CD4-positive, alpha-beta T cell treated with Interleukin-15 for 4 hours (primary cell): ENCODE measurements around the gene BET1L.
"Not testable (repeated sequence)": the region's sequence is repeated elsewhere in the genome, so short reads cannot be mapped to it uniquely, and the experiment has no call there.

Source experiments
- DNase-seq: peaks from one replicate; pipeline ENCODE4 v3.0.0-alpha.2; 2020; ENCODE audit warnings: low spot score

BET1L gene, protein sequence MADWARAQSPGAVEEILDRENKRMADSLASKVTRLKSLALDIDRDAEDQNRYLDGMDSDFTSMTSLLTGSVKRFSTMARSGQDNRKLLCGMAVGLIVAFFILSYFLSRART

GRCh38 chr11:207208-207862 is at the start of gene BET1L, which contains the start of gene RIC8A:
Gene BET1L, minus strand, starts transcription at chr11:207399. Its CDS starts 78 bp downstream, at chr11:207321.
Gene RIC8A, plus strand, starts transcription at chr11:207708. Its CDS starts 1,147 bp downstream, at chr11:208855.
- peak; percentile 98 for DNase-seq

GRCh38 chr11:255816-256215 is 48.6 kb upstream of the BET1L start:
- DNase-seq, result no peak

GRCh38 chr11:255176-255575 is 48.0 kb upstream of the BET1L start:
- DNase-seq, result no peak

- DNase-seq, result no peak
Measured at GRCh38 chr11:253886-254270, 46.7 kb upstream of the BET1L start.

GRCh38 chr11:253160-253885 is 46.1 kb upstream of the BET1L start:
- DNase-seq, result no peak

DNA sequence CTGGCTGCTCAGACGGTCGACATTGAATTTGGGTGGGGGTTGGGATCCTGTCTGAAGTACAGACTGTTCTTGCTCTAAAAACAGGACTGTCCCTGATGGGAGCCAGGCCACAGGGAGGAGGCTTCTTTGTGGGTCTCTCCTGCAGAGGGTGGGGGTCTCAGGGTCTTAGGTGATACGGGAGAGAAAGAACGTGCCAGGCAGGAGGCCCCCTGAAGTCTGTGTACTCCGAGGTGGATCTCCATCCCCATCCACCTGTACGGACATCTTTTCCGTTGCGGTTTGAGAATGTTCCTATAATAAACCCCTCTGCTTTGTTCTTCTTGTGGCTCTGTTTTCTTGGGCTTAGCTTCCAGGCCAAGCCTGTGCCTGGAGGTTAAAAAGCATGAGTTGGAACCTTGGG is 45.5 kb upstream of the BET1L start:
- no peak for DNase-seq

GRCh38 chr11:251550-251949 is 44.4 kb upstream of the BET1L start:
- no peak for DNase-seq

GRCh38 chr11:250740-251299 is 43.6 kb upstream of the BET1L start:
- peak; percentile 82 for DNase-seq

GRCh38 chr11:250274-250673 is 43.1 kb upstream of the BET1L start:
- DNase-seq, result no peak

DNA sequence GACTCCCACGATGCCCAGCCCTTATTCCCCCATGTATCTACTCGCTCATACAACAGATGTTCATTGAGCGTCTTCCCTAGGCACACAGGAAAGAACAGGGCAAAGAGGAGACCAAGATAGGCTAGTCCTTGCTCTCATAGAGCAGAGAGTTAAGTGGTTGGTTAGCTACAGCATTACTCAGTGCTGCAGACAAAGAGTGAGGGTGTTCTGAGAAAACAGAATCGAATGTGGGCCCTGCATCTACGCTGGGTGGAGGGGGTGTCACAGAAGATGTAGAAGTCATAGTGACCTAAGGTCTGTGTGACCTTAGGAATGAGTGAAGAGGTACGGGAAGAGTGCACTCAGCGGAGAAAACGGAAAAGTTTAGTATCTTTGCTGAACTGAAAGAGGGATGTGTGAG is 41.9 kb upstream of the BET1L start:
- DNase-seq, result no peak

- DNase-seq, result no peak
Measured at GRCh38 chr11:244376-244775, 37.2 kb upstream of the BET1L start.

DNA sequence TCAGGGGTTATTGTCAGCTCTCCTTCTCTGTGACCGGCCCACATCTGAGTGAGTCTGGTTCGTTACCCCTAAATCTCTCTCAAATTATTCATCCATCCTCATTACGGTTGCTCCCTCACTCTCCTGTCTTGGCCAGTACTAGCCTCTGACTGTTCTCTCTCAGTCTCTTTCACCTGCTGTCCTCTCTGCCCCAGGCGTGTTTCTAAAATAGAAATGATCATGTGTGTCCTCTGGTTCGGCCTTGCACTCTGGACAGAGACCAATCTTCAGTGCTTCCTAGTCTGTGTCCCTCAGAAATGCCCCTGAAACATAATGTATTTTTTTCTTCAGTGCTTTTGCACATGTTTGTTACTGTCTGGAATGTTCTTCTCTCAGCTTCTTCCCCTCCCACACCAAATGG is 34.4 kb upstream of the BET1L start:
- DNase-seq, result no peak

DNA sequence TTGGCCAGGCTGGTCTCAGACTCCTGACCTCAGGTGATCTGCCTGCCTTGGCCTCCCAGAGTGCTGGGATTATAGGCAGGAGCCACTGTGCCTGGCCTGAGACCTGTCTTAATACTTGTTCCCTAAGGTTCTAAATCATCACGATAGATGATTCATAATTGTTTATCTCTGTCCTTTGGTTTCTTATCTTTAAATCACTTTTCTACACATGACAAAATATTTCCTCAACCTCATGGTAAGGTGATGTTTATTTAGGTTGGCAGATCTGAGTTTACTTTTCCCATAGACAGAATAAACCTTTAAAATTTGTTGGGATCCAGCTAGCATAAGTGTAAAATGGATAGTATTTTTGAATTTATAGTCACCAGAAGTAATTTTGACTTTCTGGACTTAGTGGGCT is 33.1 kb upstream of the BET1L start:
- DNase-seq, result no peak

DNA sequence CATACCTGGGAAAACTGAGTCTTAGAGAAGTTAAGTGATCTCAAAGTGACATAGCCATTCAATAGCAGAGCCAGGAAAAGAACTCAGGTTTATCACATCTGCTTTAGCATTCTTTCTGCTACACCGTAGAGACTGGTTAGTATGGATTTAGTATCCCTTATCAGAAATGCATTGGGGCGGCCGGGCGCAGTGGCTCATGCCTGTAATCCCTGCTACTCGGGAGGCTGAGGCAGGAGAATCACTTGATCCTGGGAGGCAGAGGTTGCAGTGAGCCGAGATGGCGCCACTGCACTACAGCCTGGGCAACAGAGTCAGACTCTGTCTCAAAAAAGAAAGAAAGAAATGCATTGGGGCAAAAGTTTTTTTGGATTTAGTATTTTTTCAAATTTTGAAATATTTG is 31.1 kb upstream of the BET1L start:
- not testable (repeated sequence) for DNase-seq

GRCh38 chr11:236774-237767 is 29.9 kb upstream of the BET1L start, which contains the start of gene PSMD13:
Gene PSMD13, plus strand, starts transcription at chr11:236976. Its CDS starts 74 bp downstream, at chr11:237050.
- peak; percentile 80 for DNase-seq

GRCh38 chr11:235997-236773 is 29.0 kb upstream of the BET1L start, which contains the start of gene SIRT3:
Gene SIRT3, minus strand, starts transcription at chr11:236342. Its CDS starts 14 bp downstream, at chr11:236328.
- DNase-seq, result peak; percentile 88

DNA sequence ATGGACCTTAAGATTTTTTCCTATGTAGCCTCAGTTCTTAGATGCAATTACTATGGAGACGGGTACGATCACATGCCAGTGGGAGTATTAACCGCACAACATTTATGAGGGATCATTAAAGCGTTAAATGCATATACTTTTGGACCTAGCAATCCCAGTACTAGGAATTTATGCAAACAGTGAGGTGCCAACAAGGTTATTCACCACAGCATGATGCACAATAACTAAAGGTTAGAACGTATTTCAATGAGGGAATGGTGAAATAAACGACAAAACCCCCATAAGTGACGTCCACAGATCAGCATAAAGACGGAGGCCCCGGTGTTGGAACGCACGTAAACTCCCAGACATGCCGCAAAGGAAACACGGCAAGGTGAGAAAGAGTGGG is 28.4 kb upstream of the BET1L start:
- DNase-seq, result peak; percentile 41

DNA sequence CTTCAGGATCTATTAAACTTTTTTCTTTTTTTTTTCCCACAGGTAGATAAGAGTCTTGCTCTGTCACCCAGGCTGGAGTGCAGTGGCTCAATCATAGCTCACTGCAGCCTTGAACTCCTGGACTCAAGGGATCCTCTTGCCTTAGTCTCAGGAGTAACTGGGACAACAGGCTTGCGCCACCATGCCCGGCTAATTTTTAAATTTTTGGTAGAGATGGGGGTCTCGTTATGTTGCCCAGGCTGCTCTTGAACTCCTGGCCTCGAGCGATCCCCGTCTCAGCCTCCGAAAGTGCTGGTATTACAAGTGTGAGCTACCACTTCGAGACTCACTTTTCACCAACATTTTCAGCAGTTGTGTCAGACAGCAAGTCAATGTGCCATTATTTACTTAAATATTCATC is 28.0 kb upstream of the BET1L start:
- no peak for DNase-seq

- no peak for DNase-seq
Measured at GRCh38 chr11:232783-233565, 25.8 kb upstream of the BET1L start.

DNA sequence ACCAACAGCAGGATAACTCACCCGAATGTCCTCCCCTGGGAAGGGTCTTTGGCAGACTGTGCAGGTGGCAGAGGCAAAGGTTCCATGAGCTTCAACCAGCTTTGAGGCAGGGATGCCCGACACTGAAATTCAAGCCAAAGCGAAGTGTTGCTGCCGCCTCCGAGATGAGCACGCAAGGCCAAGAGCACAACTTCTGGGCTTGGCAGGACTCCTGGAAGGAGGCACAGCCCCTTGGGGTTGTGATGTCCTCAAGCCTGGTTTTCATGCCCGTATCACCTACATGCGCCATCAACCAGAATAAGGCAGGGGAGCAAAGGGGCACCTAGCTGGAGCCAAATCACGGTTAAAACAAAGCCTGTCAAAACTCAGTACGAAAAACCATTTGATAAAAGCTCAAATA is 23.2 kb upstream of the BET1L start:
- DNase-seq, result no peak
